Muscle of leg (tissue), 11 donors: Measurements from ENCODE around the gene RPUSD2. TPM values are rescaled to one million over a fixed set of nuclear protein-coding genes. Genes with fewer than 3 reads are reported as not detected.

Experiments
- DNase-seq: peaks from one replicate; pipeline ENCODE4 v3.0.0; 2013
- H3K27ac ChIP-seq: one replicate; pipeline ENCODE4 v1.5.1; 2013; ENCODE audit warnings: mild to moderate bottlenecking, low read length, control low read depth
- H3K27me3 ChIP-seq: one replicate; pipeline ENCODE4 v1.6.1; 2013; ENCODE audit warnings: low read length; ENCODE audit not compliant: control insufficient read depth, insufficient read depth
- H3K36me3 ChIP-seq: one replicate; pipeline ENCODE4 v1.6.1; 2013; ENCODE audit warnings: low read length; ENCODE audit not compliant: control insufficient read depth, insufficient read depth
- H3K4me1 ChIP-seq: one replicate; pipeline ENCODE4 v1.6.1; 2013; ENCODE audit warnings: low read length; ENCODE audit not compliant: control insufficient read depth, insufficient read depth
- H3K4me3 ChIP-seq: one replicate; pipeline ENCODE4 v1.5.1; 2013; ENCODE audit warnings: low read length, control low read depth
- H3K9me3 ChIP-seq: replicated peaks from 2 replicates; pipeline ENCODE4 v1.6.1; 2013; ENCODE audit warnings: low read depth, low read length; ENCODE audit not compliant: control insufficient read depth
- WGBS: methylation state at CpG from one replicate; pipeline ENCODE4 v1.1.5; 2013; ENCODE audit warnings: missing lambda C conversion rate; ENCODE audit not compliant: insufficient coverage; 5-methylcytosine and 5-hydroxymethylcytosine counted together
- polyA plus RNA-seq, 8 donors: library from polyadenylated mRNA; unstranded; fragments of 120-200 nt; gene quantifications; one replicate each; pipeline versions ENCODE4 v1.2.1 to v1.2.3, GENCODE V29; 2013; ENCODE audit warnings: inconsistent platforms in 1 of 8, low replicate concordance in 1 of 8; ENCODE audit not compliant: insufficient read length in 8 of 8, insufficient read depth in 1 of 8
- total RNA-seq: library from RNA; stranded (reverse); fragments of 120-200 nt; gene quantifications from one replicate; pipeline ENCODE4 v1.2.4, GENCODE V29; 2013

Gene RPUSD2
- total and polyA plus RNA-seq, 9 donors = 8.7 to 12.0 (median 10.9) TPM

DNA sequence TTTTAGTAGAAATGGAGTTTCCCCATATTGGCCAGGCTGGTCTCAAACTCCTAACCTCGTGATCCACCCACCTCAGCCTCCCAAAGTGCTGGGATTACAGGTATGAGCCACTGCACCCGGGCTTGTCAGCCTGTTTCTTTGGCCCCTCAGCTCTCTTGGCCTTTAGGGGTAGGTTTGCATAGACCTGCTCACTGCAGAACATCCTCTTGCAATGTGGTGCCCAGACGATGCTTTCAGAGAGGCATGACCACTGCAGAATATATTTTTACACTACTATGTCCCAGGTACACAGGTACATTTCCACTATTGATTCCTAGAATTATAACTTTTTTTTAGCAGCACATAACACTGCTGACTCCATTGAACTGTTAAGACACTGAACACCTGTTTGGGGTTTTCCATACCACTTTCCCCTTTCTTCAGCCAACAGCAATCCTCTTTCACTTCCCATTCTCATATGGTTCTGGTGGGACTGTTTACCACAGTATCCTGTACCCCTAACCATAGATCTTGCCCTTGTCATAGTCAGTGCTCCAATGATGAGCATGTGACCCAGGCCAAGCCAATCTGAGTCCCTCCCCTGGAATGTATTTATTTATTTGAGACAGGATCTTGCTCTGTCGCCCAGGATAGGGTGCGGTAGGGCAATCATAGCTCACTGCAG is 25.3 kb upstream of the RPUSD2 start:
- Histone ChIP-seq H3K27ac (no peak overlapping the region), H3K27me3 (no peaks in the 10 kb centered on the region), H3K4me1 (peaks cover 7% of the 10 kb centered on the region), H3K9me3 (no peaks in the 10 kb centered on the region), H3K4me3 (no peak overlapping the region), H3K36me3 (peaks cover 18% of the 10 kb centered on the region)
- 63% methylated on average over 2 of the region's 5 CpGs for WGBS
- no peak for DNase-seq

DNA sequence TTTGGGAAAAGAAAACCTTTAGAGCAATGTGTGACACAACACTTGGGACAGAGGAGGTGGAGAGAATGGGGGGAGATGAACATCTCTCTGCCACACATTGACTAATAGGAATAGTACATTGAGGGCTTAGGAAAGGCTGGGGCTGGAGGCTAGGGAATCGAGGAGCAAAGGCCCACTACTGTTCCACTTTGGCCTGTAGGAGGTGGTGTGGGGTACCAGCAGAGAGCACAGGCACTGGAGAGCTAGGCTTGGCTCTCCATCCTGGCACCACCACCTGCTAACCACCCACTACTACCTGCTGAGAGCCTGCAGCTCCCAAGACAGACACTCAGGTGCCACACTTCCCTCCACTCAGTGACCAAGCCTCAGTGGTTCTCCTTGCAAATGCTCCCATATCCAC is 23.6 kb upstream of the RPUSD2 start:
- no peak overlapping the region for H3K4me3 ChIP-seq
- no peaks in the 10 kb centered on the region for H3K9me3 ChIP-seq
- no peaks in the 10 kb centered on the region for H3K27me3 ChIP-seq
- H3K36me3 ChIP-seq = peaks cover 19% of the 10 kb centered on the region
- H3K4me1 ChIP-seq = no peaks in the 10 kb centered on the region
- no peak overlapping the region for H3K27ac ChIP-seq
- no CpG with 5 or more reads among the region's 1 CpG for WGBS
- no peak for DNase-seq

DNA sequence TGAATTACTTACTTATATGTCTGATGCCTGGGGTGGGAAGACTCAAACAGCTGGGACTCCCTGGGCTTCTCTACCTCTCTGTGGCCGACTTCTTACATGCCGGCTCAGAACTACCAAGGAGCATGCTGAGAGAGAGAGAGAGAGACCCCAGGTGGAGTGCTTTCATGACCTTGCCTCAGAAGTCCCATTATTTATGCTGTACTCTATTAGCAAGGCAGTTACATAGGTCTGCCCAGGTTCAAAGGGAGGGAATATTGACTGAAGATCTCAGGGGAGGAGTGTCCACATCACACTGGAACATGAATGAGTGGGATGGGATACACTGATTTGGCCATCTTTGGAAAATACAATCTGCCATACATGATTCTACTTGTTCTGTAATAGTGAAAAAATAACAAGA is 20.5 kb upstream of the RPUSD2 start:
- WGBS = no CpG with 5 or more reads among the region's 2 CpGs
- no peaks in the 10 kb centered on the region for H3K27me3 ChIP-seq
- H3K36me3 ChIP-seq = peaks cover 33% of the 10 kb centered on the region
- DNase-seq = no peak
- H3K4me1 ChIP-seq = peaks cover 4% of the 10 kb centered on the region
- no peak overlapping the region for H3K27ac ChIP-seq
- H3K4me3 ChIP-seq = no peak overlapping the region
- H3K9me3 ChIP-seq = no peaks in the 10 kb centered on the region

DNA sequence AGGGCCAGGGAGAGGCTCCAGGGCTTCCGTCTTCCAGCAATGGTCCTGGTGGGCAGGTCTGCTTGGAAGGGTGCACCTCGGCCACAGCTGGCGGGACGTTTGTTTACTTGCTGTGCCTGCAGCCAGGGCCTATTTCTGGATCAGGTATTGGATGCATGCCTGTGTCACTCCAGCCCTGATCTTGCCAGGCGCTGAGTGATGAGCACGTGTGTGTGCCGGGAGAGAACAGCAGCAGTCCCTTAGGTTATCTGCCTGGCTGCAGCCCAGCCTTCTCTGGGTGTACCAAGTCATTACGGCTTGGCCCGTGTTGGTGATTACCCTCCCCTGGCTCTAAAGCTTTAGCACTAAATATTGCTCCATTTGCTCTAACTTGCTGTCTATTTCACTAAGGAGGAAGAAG is 19.2 kb upstream of the RPUSD2 start:
- 55% methylated on average over 8 of the region's 9 CpGs for WGBS
- DNase-seq = peak; percentile 46
- Histone ChIP-seq H3K27me3 (no peaks in the 10 kb centered on the region), H3K36me3 (peaks cover 33% of the 10 kb centered on the region), H3K9me3 (no peaks in the 10 kb centered on the region), H3K4me1 (peaks cover 11% of the 10 kb centered on the region), H3K4me3 (no peak overlapping the region), H3K27ac (peak overlapping the region; percentile 59)

DNA sequence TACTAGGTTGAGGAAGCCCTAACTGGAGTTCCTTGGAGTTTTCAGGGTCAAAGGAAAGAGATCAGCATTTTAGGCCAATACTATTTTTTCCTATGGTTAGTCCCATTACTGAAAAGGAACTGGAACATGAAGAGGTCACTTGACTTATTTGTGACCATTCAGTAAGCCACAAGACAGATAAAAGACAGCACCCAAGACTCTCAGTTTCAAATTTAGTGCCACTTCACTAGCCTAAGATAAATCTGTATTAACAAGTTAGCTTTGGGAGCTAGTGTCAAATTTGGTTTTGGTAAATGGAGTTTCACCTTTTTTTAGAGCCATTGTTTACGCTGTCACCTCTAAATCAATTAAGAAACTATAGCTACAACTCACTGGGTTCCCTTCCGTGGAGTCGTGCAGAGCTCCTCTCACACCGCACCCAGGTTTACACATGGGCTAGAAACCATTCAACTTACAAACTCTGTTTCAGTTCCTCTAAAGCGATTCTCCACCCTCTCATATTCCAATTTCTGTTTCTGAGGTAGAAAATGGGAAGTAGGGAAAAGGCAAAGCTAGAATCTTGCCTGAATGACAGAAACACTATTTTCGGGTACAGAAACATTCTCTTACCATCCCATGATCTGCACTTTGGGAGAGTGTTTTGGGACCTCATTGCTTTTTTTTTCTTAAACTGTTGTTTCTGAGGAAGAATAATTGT is 18.6 kb upstream of the RPUSD2 start:
- peaks cover 11% of the 10 kb centered on the region for H3K4me1 ChIP-seq
- H3K9me3 ChIP-seq = no peaks in the 10 kb centered on the region
- H3K27me3 ChIP-seq = no peaks in the 10 kb centered on the region
- peak; percentile 52 for DNase-seq
- peak overlapping the region; percentile 59 for H3K27ac ChIP-seq
- H3K36me3 ChIP-seq = peaks cover 35% of the 10 kb centered on the region
- H3K4me3 ChIP-seq = no peak overlapping the region
- WGBS = 84% methylated on average over 3 of the region's 6 CpGs

DNA sequence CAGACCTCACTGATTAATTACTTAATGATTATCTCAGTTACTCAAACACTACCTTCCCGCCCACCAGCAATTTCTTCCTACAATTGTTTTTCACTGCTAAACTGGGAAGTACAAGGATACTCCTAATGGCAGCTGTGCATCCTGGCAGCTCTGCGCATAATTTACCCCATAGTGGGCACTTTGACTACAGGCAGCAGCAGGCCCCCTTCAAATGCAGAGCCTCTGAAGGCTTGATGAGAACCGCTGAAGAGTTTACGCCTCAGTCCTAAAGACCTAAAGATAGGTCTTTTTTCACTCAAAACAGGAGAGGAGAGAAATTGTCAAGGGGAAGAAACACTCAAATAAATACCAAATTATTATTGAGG is 15.0 kb upstream of the RPUSD2 start:
- H3K4me3 ChIP-seq = no peak overlapping the region
- H3K27me3 ChIP-seq = no peaks in the 10 kb centered on the region
- WGBS = 66% methylated on average over 2 of the region's 4 CpGs
- H3K9me3 ChIP-seq = no peaks in the 10 kb centered on the region
- DNase-seq = no peak
- H3K27ac ChIP-seq = peak overlapping the region; percentile 67
- H3K4me1 ChIP-seq = peaks cover 11% of the 10 kb centered on the region
- H3K36me3 ChIP-seq = peaks cover 27% of the 10 kb centered on the region

DNA sequence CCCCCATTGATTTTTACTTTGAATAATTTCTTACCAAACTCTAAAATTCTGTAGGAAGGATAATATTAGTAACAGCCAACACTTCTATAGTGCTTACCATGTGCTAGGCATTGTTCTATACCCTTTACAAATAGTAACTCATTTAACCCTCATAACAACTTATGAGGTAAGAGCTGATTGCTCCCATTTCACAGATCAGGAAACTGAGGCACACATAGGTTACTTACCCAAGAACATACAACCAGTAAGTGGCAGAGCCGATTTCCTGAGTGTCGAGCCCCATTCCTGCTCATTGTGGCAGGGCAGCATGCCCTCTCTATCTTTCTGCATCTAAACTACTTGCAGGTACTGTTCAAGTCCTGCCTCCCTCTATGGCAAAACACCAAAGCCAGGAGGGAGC is 13.2 kb upstream of the RPUSD2 start:
- 100% methylated on average over 1 of the region's 2 CpGs for WGBS
- peaks cover 11% of the 10 kb centered on the region for H3K4me1 ChIP-seq
- H3K27me3 ChIP-seq = no peaks in the 10 kb centered on the region
- no peak overlapping the region for H3K27ac ChIP-seq
- H3K4me3 ChIP-seq = no peak overlapping the region
- no peak for DNase-seq
- H3K9me3 ChIP-seq = no peaks in the 10 kb centered on the region
- peaks cover 26% of the 10 kb centered on the region for H3K36me3 ChIP-seq

DNA sequence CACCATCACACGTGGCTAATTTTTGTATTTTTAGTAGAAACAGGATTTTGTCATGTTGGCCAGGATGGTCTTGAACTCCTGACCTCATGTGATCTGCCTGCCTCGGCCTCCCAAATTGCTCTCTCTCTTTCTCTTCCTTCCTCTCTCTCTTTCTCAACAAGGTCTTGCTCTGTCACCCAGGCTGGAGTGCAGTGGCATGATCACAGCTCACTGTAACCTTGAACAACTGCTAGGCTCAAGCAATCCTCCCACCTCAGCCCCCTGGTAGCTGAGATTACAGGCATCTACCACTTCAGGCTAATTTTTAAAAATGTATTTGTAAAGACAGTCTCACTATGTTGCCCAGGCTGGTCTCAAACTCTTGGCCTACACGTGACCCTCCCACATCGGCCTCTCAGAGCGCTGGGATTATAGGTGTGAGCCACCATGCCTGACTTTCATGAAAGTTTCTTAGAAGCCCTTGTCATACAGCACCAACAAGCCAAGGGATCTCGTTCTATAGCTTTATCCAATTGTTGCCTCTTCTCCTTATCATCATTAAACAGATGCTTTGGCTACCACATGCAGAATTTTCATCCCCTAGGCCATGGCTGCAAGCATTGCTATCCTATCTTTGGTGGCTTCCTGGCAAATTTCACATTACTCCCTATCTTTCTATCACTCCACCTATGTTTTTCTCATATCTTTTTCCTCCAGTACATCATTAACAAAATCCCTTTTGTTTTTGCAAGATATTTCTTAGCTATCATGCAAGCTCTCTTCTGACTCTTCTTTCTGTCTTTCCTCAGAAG is 10.0 kb upstream of the RPUSD2 start:
- Histone ChIP-seq H3K9me3 (no peaks in the 10 kb centered on the region), H3K27ac (no peak overlapping the region), H3K27me3 (no peaks in the 10 kb centered on the region), H3K4me1 (peaks cover 8% of the 10 kb centered on the region), H3K4me3 (no peak overlapping the region), H3K36me3 (peaks cover 30% of the 10 kb centered on the region)
- WGBS = 92% methylated on average over 5 of the region's 6 CpGs
- no peak for DNase-seq

DNA sequence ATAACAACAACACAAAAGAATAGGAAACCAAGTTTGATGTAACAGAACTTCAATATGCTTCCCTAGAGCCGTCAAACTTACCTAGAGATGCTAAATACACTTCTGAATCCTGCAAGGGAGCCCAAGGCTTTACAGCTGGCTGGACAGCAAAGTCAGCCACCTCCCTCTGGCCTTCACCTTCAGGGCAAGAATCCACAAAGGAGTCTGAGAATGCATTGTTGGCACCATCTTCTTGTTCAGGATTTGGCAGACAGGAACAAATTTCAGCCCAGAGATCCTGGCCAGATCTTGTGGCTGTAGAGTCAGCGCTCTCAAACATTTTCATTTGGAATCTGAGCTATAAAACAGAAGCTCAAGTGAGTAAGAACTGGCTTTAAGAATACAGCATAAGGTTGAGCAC is 6.4 kb upstream of the RPUSD2 start:
- no peaks in the 10 kb centered on the region for H3K27me3 ChIP-seq
- WGBS = 56% methylated on average over 2 of the region's 2 CpGs
- no peak for DNase-seq
- no peak overlapping the region for H3K27ac ChIP-seq
- H3K4me1 ChIP-seq = peaks cover 11% of the 10 kb centered on the region
- no peak overlapping the region for H3K4me3 ChIP-seq
- H3K9me3 ChIP-seq = no peaks in the 10 kb centered on the region
- peaks cover 17% of the 10 kb centered on the region for H3K36me3 ChIP-seq

DNA sequence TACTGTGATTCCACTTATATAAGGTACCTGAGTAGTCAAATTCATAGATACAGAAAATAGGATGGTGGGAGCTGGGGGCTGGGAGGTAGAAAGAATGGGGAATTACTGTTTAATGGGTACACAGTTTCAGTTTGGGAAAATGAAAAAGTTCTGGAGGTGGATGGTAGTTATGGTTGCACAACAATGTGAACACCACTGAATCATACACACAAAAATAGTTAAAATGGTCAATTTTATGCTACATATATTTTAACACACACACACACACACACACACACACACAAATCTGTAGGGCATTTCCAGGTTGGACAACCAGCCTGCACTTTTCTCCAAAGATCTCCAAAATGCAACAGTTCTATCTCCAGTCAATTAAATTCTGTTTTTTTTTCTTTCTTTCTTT is 5.7 kb upstream of the RPUSD2 start:
- H3K27ac ChIP-seq = no peak overlapping the region

More for the DNA sequence above, 5.7 kb upstream of the RPUSD2 start:
- H3K4me1 ChIP-seq = peaks cover 11% of the 10 kb centered on the region
- H3K27me3 ChIP-seq = no peaks in the 10 kb centered on the region
- no peak overlapping the region for H3K4me3 ChIP-seq
- peaks cover 17% of the 10 kb centered on the region for H3K36me3 ChIP-seq
- H3K9me3 ChIP-seq = no peaks in the 10 kb centered on the region
- DNase-seq = no peak
